Thyroid gland (tissue), 4 donors: Measurements from ENCODE around the gene CGB7.

Source experiments
- CTCF ChIP-seq, 6 experiments: fragments of 200-600 bp in 3 of 6; fragments of 450-650 bp in 3 of 6; sonication (generic) in 3 of 6; IDR thresholded peaks; one replicate each; pipeline ENCODE4 v1.5.1; 2016 to 2019; ENCODE audit warnings: antibody characterized with exemption in 6 of 6, mild to moderate bottlenecking in 2 of 6, inconsistent platforms in 1 of 6, moderate library complexity in 1 of 6
- POLR2A ChIP-seq, 2 donors: fragments of 450-650 bp; IDR thresholded peaks; one replicate each; pipeline ENCODE4 v1.6.1; 2017; ENCODE audit warnings: antibody characterized with exemption in 2 of 2, mild to moderate bottlenecking in 2 of 2, moderate library complexity in 1 of 2

- TF ChIP-seq CTCF (IDR thresholded peaks at IDR 0.05), result no peak
- no peak for TF ChIP-seq POLR2A (IDR thresholded peaks at IDR 0.05)
Observed at GRCh38 chr19:49102303-49102702, 44.8 kb upstream of the CGB7 start.
